ENCODE measurements around the gene ZNF598.
"Not testable (repeated sequence)": the region's sequence is repeated elsewhere in the genome, so short reads cannot be mapped to it uniquely, and the experiment has no call there.

ZNF598 gene

GRCh38 chr16:2015117-2015946 is 5.7 kb upstream of the ZNF598 start:
- DNase-seq (ENCODE audit: low read depth), result no peak
- no peak overlapping the region for H3K4me3 ChIP-seq (ENCODE audit: control insufficient read depth, low read depth, low read length)
- no peak for TF ChIP-seq CTCF (IDR thresholded peaks at IDR 0.05; ENCODE audit: control insufficient read depth, insufficient read depth, low read depth, low read length, missing control alignments)

GRCh38 chr16:2013527-2013926 is 3.9 kb upstream of the ZNF598 start:
- no peak for TF ChIP-seq CTCF (IDR thresholded peaks at IDR 0.05; ENCODE audit: control insufficient read depth, insufficient read depth, low read depth, low read length, missing control alignments)
- no peak for DNase-seq (ENCODE audit: low read depth)
- no peak overlapping the region for H3K4me3 ChIP-seq (ENCODE audit: control insufficient read depth, low read depth, low read length)

GRCh38 chr16:2011726-2012125 is 2.1 kb upstream of the ZNF598 start:
- H3K4me3 ChIP-seq (ENCODE audit: control insufficient read depth, low read depth, low read length); DNase-seq (ENCODE audit: low read depth): not testable (repeated sequence)

GRCh38 chr16:2009164-2009711 is 383 bp downstream of the ZNF598 start:
- H3K4me3 ChIP-seq (ENCODE audit: control insufficient read depth, low read depth, low read length), result peak overlapping the region; percentile 56
- no peak for DNase-seq (ENCODE audit: low read depth)
- TF ChIP-seq CTCF (IDR thresholded peaks at IDR 0.05; ENCODE audit: control insufficient read depth, insufficient read depth, low read depth, low read length, missing control alignments), result no peak

GRCh38 chr16:2008631-2009163 is 924 bp downstream of the ZNF598 start:
- no peak for DNase-seq (ENCODE audit: low read depth)
- H3K4me3 ChIP-seq (ENCODE audit: control insufficient read depth, low read depth, low read length), result peak overlapping the region; percentile 56
- no peak for TF ChIP-seq CTCF (IDR thresholded peaks at IDR 0.05; ENCODE audit: control insufficient read depth, insufficient read depth, low read depth, low read length, missing control alignments)

- TF ChIP-seq CTCF (IDR thresholded peaks at IDR 0.05; ENCODE audit: control insufficient read depth, insufficient read depth, low read depth, low read length, missing control alignments), result no peak
- DNase-seq (ENCODE audit: low read depth), result peak; percentile 68
- H3K4me3 ChIP-seq (ENCODE audit: control insufficient read depth, low read depth, low read length), result peak overlapping the region; percentile 56
Measured at GRCh38 chr16:2008009-2008526, 1.6 kb downstream of the ZNF598 start.
